DMS 273 (cell line): Measurements from ENCODE around the gene PLCL2.

Experiments
- DNase-seq: peaks from one replicate; lab custom pipeline; 2025; ENCODE audit not compliant: unreplicated experiment; lab: John Stamatoyannopoulos, UW

The PLCL2 gene

GRCh38 chr3:17038900-17039553, 154.3 kb downstream of the PLCL2 start:
- no peak for DNase-seq

- no peak for DNase-seq
Measured at GRCh38 chr3:17039594-17039993, 154.8 kb downstream of the PLCL2 start.

GRCh38 chr3:17040322-17040989, 155.7 kb downstream of the PLCL2 start:
- DNase-seq = no peak

- DNase-seq = no peak
Measured at GRCh38 chr3:17040990-17041377, 156.2 kb downstream of the PLCL2 start.

GRCh38 chr3:17044855-17045254, 160.1 kb downstream of the PLCL2 start:
- DNase-seq = no peak

- DNase-seq = no peak
Measured at GRCh38 chr3:17045705-17046104, 160.9 kb downstream of the PLCL2 start.

GRCh38 chr3:17046623-17047022, 161.9 kb downstream of the PLCL2 start:
- no peak for DNase-seq

GRCh38 chr3:17047162-17047561, 162.4 kb downstream of the PLCL2 start:
- DNase-seq = no peak

GRCh38 chr3:17047894-17048293, 163.1 kb downstream of the PLCL2 start:
- DNase-seq = no peak

GRCh38 chr3:17050071-17050470, 165.3 kb downstream of the PLCL2 start:
- no peak for DNase-seq

- no peak for DNase-seq
Measured at GRCh38 chr3:17050506-17050905, 165.8 kb downstream of the PLCL2 start.

GRCh38 chr3:17052363-17052762, 167.6 kb downstream of the PLCL2 start:
- no peak for DNase-seq

- no peak for DNase-seq
Measured at GRCh38 chr3:17054301-17054981, 169.7 kb downstream of the PLCL2 start.

- no peak for DNase-seq
Measured at GRCh38 chr3:17054982-17055343, 170.2 kb downstream of the PLCL2 start.

- DNase-seq = peak; percentile 32
Measured at GRCh38 chr3:17055374-17056276, 170.9 kb downstream of the PLCL2 start.

- DNase-seq = peak; percentile 11
Measured at GRCh38 chr3:17057321-17057720, 172.6 kb downstream of the PLCL2 start.

GRCh38 chr3:17059989-17060550, 175.3 kb downstream of the PLCL2 start:
- DNase-seq = peak; percentile 24

GRCh38 chr3:17061005-17061404, 176.2 kb downstream of the PLCL2 start:
- no peak for DNase-seq

- no peak for DNase-seq
Measured at GRCh38 chr3:17062736-17063135, 178.0 kb downstream of the PLCL2 start.

- no peak for DNase-seq
Measured at GRCh38 chr3:17063596-17063995, 178.8 kb downstream of the PLCL2 start.

GRCh38 chr3:17065315-17065714, 180.6 kb downstream of the PLCL2 start:
- DNase-seq = no peak
